Endothelial cell of umbilical vein (primary cell): ENCODE measurements around the gene SCLT1. TPM values are rescaled to one million over a fixed set of nuclear protein-coding genes. Genes with fewer than 3 reads are reported as not detected.

ENCODE experiments used
- BruUV-seq: library from RNA; stranded (reverse); fragments of 400-500 nt; replicated peaks from 2 replicates; lab custom pipeline; 2021; lab: Mats Ljungman, UMichigan
- CTCF ChIA-PET: fragments of 300-600, 350-600 bp; sonication (Branson Sonifier 250); formaldehyde crosslinking; loops from one replicate; lab custom pipeline; 2021; ENCODE audit warnings: antibody characterized with exemption, inconsistent platforms; lab: Charles Lee
- POLR2A ChIA-PET: fragments of 300-600, 350-600 bp; sonication (Branson Sonifier 250); formaldehyde crosslinking; loops from one replicate; lab custom pipeline; 2021; ENCODE audit warnings: antibody characterized with exemption, inconsistent platforms; lab: Charles Lee
- DNase-seq: peaks from one replicate; pipeline ENCODE4 v3.0.0-alpha.2; 2011; ENCODE audit warnings: low read depth, low spot score
- FAIRE-seq: peaks from 2 replicates; lab custom pipeline; 2011; peaks lifted over from hg19 to GRCh38; lab: Jason Lieb, UNC
- H2AFZ ChIP-seq: 2 replicates; pipeline ENCODE4 v1.6.0; 2012; ENCODE audit warnings: low read depth, low read length, control low read depth, inconsistent platforms
- H3K27ac ChIP-seq: 2 replicates; pipeline ENCODE4 v1.5.1; 2011; ENCODE audit warnings: low read depth, mild to moderate bottlenecking, control low read depth, low read length, moderate library complexity; ENCODE audit not compliant: insufficient read depth
- H3K27me3 ChIP-seq, 2 experiments: 2 replicates each; pipeline versions ENCODE4 v1.6.0 to v1.6.1; 2011; ENCODE audit warnings: low read length in 2 of 2, mixed read lengths in 1 of 2; ENCODE audit not compliant: control insufficient read depth in 2 of 2, insufficient read depth in 2 of 2
- H3K36me3 ChIP-seq, 2 experiments: 2 replicates in 1 of 2; 3 replicates in 1 of 2; pipeline ENCODE4 v1.5.1; 2011; ENCODE audit warnings: low read length in 2 of 2, mild to moderate bottlenecking in 1 of 2, moderate library complexity in 1 of 2; ENCODE audit not compliant: control insufficient read depth in 2 of 2, insufficient read depth in 2 of 2; ENCODE audit errors: extremely low read depth in 1 of 2
- H3K4me1 ChIP-seq: 3 replicates; pipeline ENCODE4 v1.5.1; 2011; ENCODE audit warnings: mild to moderate bottlenecking, low read length; ENCODE audit not compliant: control insufficient read depth, insufficient read depth; ENCODE audit errors: extremely low read depth
- H3K4me2 ChIP-seq: 2 replicates; pipeline ENCODE4 v1.6.1; 2011; ENCODE audit warnings: low read length, control low read depth, mixed read lengths; ENCODE audit not compliant: insufficient read depth
- H3K4me3 ChIP-seq, 3 experiments: fragments of 200-600 bp in 1 of 3; sonication (generic), shearing (Covaris generic) in 1 of 3; replicated peaks in 1 of 3; 2 replicates each; pipeline ENCODE4 v1.5.1; 2011 to 2016; ENCODE audit warnings: control low read depth in 3 of 3, low read length in 3 of 3, mild to moderate bottlenecking in 2 of 3, inconsistent platforms in 1 of 3, low read depth in 1 of 3, moderate library complexity in 1 of 3; ENCODE audit not compliant: insufficient read depth in 1 of 3
- H3K79me2 ChIP-seq: 2 replicates; pipeline ENCODE4 v1.6.0; 2012; ENCODE audit warnings: low read length, inconsistent platforms; ENCODE audit not compliant: control insufficient read depth, insufficient read depth
- H3K9ac ChIP-seq: replicated peaks from 2 replicates; pipeline ENCODE3; 2011; ENCODE audit warnings: low read length, control low read depth; ENCODE audit not compliant: insufficient read depth; ENCODE audit errors: extremely low read depth
- H3K9me1 ChIP-seq: replicated peaks from 3 replicates; pipeline ENCODE4 v1.6.0; 2011; ENCODE audit warnings: mild to moderate bottlenecking, low read length; ENCODE audit not compliant: control insufficient read depth, insufficient read depth; ENCODE audit errors: extremely low read depth
- H3K9me3 ChIP-seq: replicated peaks from 2 replicates; pipeline ENCODE4 v1.5.1; 2012; ENCODE audit warnings: low read length, inconsistent platforms; ENCODE audit not compliant: control insufficient read depth, insufficient read depth
- H4K20me1 ChIP-seq: replicated peaks from 2 replicates; pipeline ENCODE3; 2011; ENCODE audit warnings: mild to moderate bottlenecking, low read length; ENCODE audit not compliant: control insufficient read depth, insufficient read depth; ENCODE audit errors: extremely low read depth
- CTCF ChIP-seq, 2 donors: IDR thresholded peaks; 1 replicate in 1 of 2; 2 replicates in 1 of 2; pipeline ENCODE4 v1.5.1; 2011; ENCODE audit warnings: low read length in 2 of 2, mild to moderate bottlenecking in 2 of 2, moderate library complexity in 2 of 2, control low read depth in 1 of 2, inconsistent platforms in 1 of 2, low read depth in 1 of 2; ENCODE audit not compliant: insufficient read depth in 1 of 2; ENCODE audit errors: extremely low read depth in 1 of 2
- EZH2 ChIP-seq: IDR thresholded peaks from 2 replicates; pipeline ENCODE4 v1.6.1; 2012; ENCODE audit warnings: borderline replicate concordance, low read depth, mild to moderate bottlenecking, moderate library complexity, low read length, inconsistent platforms; ENCODE audit not compliant: severe bottlenecking
- FOS ChIP-seq: IDR thresholded peaks from 2 replicates; pipeline ENCODE4 v1.6.1; 2011; ENCODE audit warnings: mild to moderate bottlenecking, low read length, moderate library complexity, borderline replicate concordance; ENCODE audit not compliant: insufficient read depth
- GATA2 ChIP-seq: IDR thresholded peaks from 2 replicates; pipeline ENCODE4 v1.7.0; 2011; ENCODE audit warnings: low read depth, mild to moderate bottlenecking, moderate library complexity, mixed read lengths, low read length; ENCODE audit not compliant: insufficient read length, insufficient read depth
- JUN ChIP-seq: IDR thresholded peaks from 2 replicates; pipeline ENCODE4 v1.6.1; 2011; ENCODE audit warnings: borderline replicate concordance, low read depth; ENCODE audit not compliant: insufficient read length, insufficient read depth
- MAX ChIP-seq: IDR thresholded peaks from 2 replicates; pipeline ENCODE4 v1.6.1; 2011; ENCODE audit not compliant: insufficient read depth, insufficient read length
- MYC ChIP-seq: IDR thresholded peaks from one replicate; pipeline ENCODE4 v1.6.1; 2011; ENCODE audit warnings: mild to moderate bottlenecking, low read depth, low read length
- POLR2A ChIP-seq: IDR thresholded peaks from 2 replicates; pipeline ENCODE4 v1.6.1; 2012; ENCODE audit warnings: low read depth, mild to moderate bottlenecking, control low read depth, low read length
- POLR2AphosphoS5 ChIP-seq: IDR thresholded peaks from 2 replicates; pipeline ENCODE4 v1.6.1; 2012; ENCODE audit warnings: low read depth, mild to moderate bottlenecking, control low read depth, low read length, moderate library complexity; ENCODE audit not compliant: insufficient read depth
- dilution Hi-C: fragments of 300-500 bp; cut with MboI; formaldehyde crosslinking; loops from one replicate; pipeline ENCODE4 v1.15.0; 2019; ENCODE audit warnings: low sequenced_read_pairs; ENCODE audit not compliant: extremely low pct_ligation_motif_present
- intact Hi-C: fragments of 100-400 bp; cut with micrococcal nuclease; formaldehyde crosslinking; loops from one replicate; pipeline ENCODE4 v1.10.0; 2022
- polyA plus RNA-seq, 4 experiments: library from polyadenylated mRNA; depleted of rRNA in 3 of 4; stranded (reverse) in 3 of 4; unstranded in 1 of 4; fragments of >200 nt; gene quantifications; 2 replicates each; pipeline versions ENCODE4 v1.2.1 to v1.2.3, GENCODE V29; 2011 to 2012; ENCODE audit warnings: missing spikeins in 1 of 4
- total RNA-seq: library from RNA; stranded (reverse); gene quantifications from 2 replicates; pipeline ENCODE4 v1.2.3, GENCODE V29; 2021

SCLT1 gene
- total and polyA plus RNA-seq, 2 donors (not counting 3 experiments of a cell fraction or from before 2014, with no cell fraction given) = 3.2 to 14.0 TPM

GRCh38 chr4:128979934-128980333, 113.4 kb downstream of the SCLT1 start:
- POLR2A ChIA-PET = no interaction called here

More at GRCh38 chr4:128979934-128980333, 113.4 kb downstream of the SCLT1 start:
- Histone ChIP-seq H3K27me3 (no peaks in the 10 kb centered on the region), H3K4me3 (no peak overlapping the region), H3K4me1 (no peaks in the 10 kb centered on the region), H3K27ac (no peak overlapping the region), H2AFZ (no peak overlapping the region), H3K9ac (no peak overlapping the region), H3K36me3 (no peaks in the 10 kb centered on the region), H3K9me3 (no peaks in the 10 kb centered on the region), H3K4me2 (no peak overlapping the region), H4K20me1 (no peaks in the 10 kb centered on the region), H3K79me2 (no peaks in the 10 kb centered on the region), H3K9me1 (no peaks in the 10 kb centered on the region)
- dilution Hi-C loops = no loop called here
- FAIRE-seq (peak; percentile 77), DNase-seq (peak; percentile 72)
- TF ChIP-seq MAX (no peak), MYC (no peak), POLR2A (no peak), POLR2AphosphoS5 (no peak), FOS (no peak), CTCF (IDR thresholded peaks at IDR 0.05; ENCODE audit: extremely low read depth in 1 of 2, insufficient read depth in 1 of 2, low read depth in 1 of 2, low read length in 2 of 2) (no peak), JUN (no peak), GATA2 (no peak), EZH2 (no peak)
- CTCF ChIA-PET = interaction anchor here (1.0 to 1.2 kb wide), 2 partner anchors 11 to 21 kb away, joined by 3 to 5 read pairs; no protein-coding TSS in a partner anchor
- intact Hi-C loops = no loop called here
- no TSS peak for BruUV-seq
